ENCODE measurements around the gene THBD.

Gene THBD

DNA sequence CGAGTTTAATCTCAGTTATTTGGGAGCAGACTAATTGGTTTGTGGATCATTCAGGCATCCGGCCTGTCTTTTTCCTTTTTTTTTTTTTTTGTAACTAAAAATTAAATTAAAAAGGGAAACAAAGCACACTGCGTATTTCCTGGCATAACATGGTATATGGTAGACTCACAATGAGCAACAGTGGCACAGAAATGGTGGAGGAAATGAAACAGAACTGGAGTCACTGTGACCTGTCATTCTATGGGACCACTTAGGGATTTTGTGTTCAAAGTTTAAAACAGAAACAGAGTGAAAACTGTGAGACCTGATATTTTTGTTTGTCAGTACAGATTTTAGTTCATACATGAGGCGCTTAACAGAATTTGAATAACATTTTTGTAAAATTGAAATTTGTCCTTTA lies 41.4 kb upstream of the THBD start:
- Histone ChIP-seq H3K36me3 (no peaks in the 10 kb centered on the region), H3K27me3 (no peaks in the 10 kb centered on the region), H3K4me3 (ENCODE audit: low read depth, low read length) (no peak overlapping the region), H3K4me1 (no peaks in the 10 kb centered on the region), H3K9me3 (no peaks in the 10 kb centered on the region)
- no peak for DNase-seq
- TF ChIP-seq, protein P1, sequence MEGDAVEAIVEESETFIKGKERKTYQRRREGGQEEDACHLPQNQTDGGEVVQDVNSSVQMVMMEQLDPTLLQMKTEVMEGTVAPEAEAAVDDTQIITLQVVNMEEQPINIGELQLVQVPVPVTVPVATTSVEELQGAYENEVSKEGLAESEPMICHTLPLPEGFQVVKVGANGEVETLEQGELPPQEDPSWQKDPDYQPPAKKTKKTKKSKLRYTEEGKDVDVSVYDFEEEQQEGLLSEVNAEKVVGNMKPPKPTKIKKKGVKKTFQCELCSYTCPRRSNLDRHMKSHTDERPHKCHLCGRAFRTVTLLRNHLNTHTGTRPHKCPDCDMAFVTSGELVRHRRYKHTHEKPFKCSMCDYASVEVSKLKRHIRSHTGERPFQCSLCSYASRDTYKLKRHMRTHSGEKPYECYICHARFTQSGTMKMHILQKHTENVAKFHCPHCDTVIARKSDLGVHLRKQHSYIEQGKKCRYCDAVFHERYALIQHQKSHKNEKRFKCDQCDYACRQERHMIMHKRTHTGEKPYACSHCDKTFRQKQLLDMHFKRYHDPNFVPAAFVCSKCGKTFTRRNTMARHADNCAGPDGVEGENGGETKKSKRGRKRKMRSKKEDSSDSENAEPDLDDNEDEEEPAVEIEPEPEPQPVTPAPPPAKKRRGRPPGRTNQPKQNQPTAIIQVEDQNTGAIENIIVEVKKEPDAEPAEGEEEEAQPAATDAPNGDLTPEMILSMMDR (IDR thresholded peaks at IDR 0.05; ENCODE audit: low read depth, low read length): no peak

DNA sequence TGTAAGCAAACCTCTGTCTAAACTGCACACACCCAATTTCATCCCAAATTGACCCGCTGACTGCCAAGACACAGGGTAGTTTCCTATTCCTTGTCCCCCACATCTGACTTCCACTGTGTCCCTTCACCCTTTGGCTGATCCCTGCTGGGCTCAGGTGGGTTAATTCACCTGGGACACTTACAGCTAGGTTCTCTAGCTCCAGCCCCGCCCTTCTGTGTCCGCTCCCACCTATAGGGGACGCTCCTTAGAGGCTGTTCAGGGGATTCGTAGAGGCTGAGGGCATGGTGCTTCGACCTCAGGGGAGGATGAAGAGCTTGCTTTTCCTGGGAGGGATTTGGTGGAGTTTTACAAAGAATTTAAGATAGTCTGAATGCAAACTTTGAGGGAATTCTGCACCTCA lies 40.7 kb upstream of the THBD start:
- no peaks in the 10 kb centered on the region for H3K27me3 ChIP-seq
- H3K9me3 ChIP-seq: no peaks in the 10 kb centered on the region
- TF ChIP-seq, protein P1 (IDR thresholded peaks at IDR 0.05; ENCODE audit: low read depth, low read length): no peak
- no peaks in the 10 kb centered on the region for H3K4me1 ChIP-seq
- H3K4me3 ChIP-seq (ENCODE audit: low read depth, low read length): no peak overlapping the region
- no peaks in the 10 kb centered on the region for H3K36me3 ChIP-seq
- DNase-seq: no peak

DNA sequence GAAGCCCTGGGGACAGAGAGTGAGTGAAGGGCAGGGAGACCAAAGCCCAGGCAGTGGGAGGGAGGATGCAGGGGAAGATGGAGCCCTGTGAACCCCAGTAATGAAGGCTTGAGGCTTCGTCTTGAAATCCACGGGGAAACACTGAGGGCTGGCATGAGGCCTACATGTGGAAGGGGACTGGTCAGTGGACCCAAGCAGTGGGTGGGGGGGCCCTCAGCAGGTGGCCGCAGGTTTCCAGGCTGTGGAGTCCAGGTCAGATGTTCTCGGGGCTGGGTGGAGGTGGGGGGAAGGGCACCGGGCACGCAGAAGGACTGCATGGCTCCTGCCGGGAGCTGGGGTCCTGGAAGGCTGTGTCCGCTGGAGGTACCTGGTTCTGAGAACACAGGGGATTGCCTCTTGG lies 39.4 kb upstream of the THBD start:
- Histone ChIP-seq H3K4me1 (no peaks in the 10 kb centered on the region), H3K27me3 (no peaks in the 10 kb centered on the region), H3K9me3 (no peaks in the 10 kb centered on the region), H3K4me3 (ENCODE audit: low read depth, low read length) (no peak overlapping the region), H3K36me3 (no peaks in the 10 kb centered on the region)
- TF ChIP-seq, protein P1 (IDR thresholded peaks at IDR 0.05; ENCODE audit: low read depth, low read length): no peak
- no peak for DNase-seq

DNA sequence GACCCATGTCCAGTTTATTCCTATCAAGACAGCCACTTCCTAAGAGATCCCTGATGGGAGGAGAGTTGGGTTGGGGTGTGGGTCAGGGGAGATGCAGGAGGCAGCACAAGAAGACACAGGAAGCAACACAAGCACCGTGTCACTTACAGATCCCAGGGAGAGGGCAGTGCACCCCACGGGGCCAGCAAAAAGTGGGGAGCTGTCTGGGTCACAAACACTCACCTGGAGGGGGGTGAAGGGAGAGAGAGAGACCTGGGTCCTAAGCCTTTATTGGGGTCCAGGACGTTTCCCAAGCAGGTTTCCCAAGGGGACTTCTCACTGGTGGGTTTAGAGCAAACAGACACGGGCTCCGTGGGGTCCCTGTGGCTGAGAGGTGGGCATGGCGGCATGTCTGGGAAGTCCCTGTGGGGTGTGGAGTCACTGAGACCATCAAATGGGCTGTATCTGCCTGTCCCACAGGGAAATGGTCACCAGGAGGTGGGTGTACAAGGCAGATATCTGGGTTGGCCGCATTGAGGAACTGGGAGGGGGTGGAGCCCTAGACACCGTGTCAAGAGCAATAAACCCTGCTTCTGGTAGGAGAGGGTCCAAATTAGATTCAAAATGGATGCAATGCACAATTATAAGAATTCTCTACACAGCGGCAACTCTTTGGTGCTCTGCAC lies 38.2 kb upstream of the THBD start:
- Histone ChIP-seq H3K27me3 (no peaks in the 10 kb centered on the region), H3K4me1 (no peaks in the 10 kb centered on the region), H3K36me3 (no peaks in the 10 kb centered on the region), H3K4me3 (ENCODE audit: low read depth, low read length) (no peak overlapping the region), H3K9me3 (no peaks in the 10 kb centered on the region)
- TF ChIP-seq, protein P1 (IDR thresholded peaks at IDR 0.05; ENCODE audit: low read depth, low read length): no peak
- DNase-seq: no peak

DNA sequence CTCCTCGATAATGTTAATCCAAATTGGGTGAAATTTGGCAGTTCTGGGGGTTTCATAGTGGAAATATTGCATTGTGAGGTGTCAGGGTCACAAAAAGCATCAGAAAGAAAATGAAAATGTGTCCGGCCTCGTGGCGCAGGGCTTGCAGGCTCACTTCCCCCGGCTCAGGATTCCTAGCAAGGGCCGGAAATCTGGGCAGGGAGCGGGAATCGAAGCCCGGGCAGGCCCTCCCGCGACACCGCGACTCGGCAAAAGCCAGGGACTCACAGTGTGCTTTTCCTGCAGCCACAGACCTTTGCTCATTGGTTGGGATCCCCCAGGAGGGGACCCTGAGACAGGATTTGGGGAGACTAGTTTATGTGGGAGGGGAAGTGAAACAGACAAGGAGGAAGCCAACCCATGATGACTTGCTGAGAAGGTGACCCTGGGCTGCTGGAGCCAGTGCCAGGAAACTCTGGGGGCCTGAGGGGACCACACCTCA lies 37.5 kb upstream of the THBD start:
- no peaks in the 10 kb centered on the region for H3K36me3 ChIP-seq
- TF ChIP-seq, protein P1 (IDR thresholded peaks at IDR 0.05; ENCODE audit: low read depth, low read length): no peak
- no peak for DNase-seq
- no peaks in the 10 kb centered on the region for H3K27me3 ChIP-seq
- H3K4me1 ChIP-seq: no peaks in the 10 kb centered on the region
- no peaks in the 10 kb centered on the region for H3K9me3 ChIP-seq
- no peak overlapping the region for H3K4me3 ChIP-seq (ENCODE audit: low read depth, low read length)

DNA sequence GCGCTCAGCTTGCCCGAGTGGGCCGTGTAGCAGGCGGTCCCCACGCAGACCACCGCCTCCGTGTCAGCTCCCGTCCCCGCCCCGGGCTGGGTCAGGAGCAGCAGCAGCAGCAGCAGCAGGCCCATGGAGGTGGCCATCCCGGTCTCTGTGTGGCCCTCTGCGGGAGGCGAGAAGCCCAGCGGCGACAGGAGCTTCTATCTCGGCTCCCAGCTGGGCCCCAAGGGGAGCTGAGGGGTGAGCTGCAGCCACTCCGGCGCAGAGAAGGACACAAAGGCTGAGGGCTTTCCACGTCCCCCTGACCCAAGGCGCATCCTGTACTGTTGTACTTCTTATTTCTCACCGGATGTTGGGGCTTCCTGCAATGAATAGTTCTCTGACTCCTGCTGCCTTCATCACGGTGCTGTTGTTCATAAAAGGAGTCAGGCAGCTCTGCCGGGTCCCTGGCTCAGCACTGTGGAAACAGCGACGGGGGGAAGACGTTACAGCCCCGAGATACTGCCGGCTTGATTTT lies 36.6 kb upstream of the THBD start, which contains the start of gene CD93:
Gene CD93, minus strand, starts transcription at position 269 of the 511 bp plus-strand sequence. Its CDS starts 132 bp downstream, at position 137.
- Histone ChIP-seq H3K4me1 (no peaks in the 10 kb centered on the region), H3K9me3 (no peaks in the 10 kb centered on the region), H3K4me3 (ENCODE audit: low read depth, low read length) (no peak within 1 kb of the TSS), H3K36me3 (no peaks in the 10 kb centered on the region), H3K27me3 (no peaks in the 10 kb centered on the region)
- no peak for DNase-seq
- TF ChIP-seq, protein P1 (IDR thresholded peaks at IDR 0.05; ENCODE audit: low read depth, low read length): no peak

Data from BE2C (cell line).